GM21423 (cell line): ENCODE results near the gene SERTAD2.

Experiments used
- ATAC-seq: cut with Tn5 transposase; IDR thresholded peaks from one replicate; pipeline ENCODE4 v1.9.1; 2021; ENCODE audit warnings: mild to moderate bottlenecking, moderate library complexity; ENCODE audit not compliant: unreplicated experiment

SERTAD2 gene

DNA sequence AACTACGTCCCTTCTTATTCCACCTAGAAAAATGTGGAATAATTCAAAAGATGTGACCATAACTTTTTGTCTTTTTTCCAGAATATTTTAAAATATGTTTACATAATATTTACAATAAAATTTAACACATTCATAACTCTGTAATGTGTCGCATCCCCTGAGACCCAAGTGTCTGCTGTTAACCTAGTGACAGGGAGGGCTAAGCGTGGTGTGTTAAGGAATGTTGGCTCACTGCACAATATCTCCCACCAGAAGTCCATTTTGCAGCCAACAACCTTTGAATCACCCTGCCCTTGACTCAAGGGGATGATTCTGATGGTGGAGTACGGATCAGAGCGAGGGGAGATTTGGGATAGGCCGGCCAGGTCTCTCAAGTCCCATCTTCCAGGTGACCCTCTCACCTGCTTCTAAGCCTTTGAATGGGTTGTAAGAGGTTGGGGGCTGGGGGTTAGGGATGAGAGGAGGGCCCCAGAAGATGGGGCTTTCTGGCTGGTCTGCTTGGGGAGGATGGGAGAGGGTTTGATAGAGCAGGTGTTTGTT lies 43.3 kb downstream of the SERTAD2 start:
- no peak for ATAC-seq

DNA sequence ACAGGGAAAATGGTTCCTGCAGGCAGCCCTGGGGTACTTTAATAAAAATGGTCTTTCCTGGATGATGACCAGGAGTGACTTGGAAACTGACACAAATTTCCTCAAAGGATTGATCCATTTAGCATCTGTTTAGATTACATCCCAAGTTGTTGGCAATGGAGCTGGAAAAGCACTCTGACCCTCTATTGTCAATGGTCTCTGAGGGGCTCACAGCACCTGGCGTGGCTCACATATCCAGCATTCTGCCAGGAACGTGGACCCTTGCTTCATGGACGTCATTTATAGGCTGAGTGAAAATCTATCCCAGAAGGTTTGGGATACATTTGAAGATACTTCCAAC lies 43.8 kb downstream of the SERTAD2 start:
- no peak for ATAC-seq

DNA sequence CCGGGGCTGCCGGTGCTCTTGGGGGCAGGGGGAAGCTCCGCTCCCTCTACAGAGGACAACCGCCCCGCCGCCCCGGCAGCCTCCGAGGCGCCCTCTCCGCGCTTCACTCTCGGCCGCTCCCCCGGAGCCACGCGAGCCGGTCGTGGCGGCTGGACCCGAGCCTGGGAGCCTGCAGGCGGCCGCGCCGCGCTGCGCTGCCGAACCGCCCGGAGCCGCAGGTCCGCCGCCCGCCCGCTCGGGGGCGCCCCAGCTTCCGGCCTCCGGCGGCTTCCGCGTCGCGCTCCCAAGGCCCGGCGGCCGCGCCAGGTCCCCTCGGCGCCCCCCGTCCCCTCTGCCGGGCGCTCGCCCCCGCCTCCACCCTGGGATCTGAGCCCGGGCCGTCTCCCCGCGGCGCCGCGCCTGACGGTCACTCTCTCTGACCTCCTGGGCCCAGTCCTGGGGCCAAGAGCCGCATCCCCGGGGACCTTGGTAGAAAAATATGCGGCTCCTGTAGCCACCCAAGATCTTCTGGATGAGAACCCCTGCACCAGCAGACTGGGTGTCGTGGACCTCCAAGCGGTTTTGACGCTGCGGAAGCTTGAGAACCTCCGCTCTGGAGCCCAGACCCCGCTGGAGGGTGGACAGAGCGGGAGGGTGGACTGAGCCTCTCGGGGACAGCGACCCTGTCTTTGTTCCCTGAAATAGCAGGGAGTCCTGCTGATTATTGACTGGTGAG lies 44.3 kb downstream of the SERTAD2 start:
- ATAC-seq, result peak; percentile 36

DNA sequence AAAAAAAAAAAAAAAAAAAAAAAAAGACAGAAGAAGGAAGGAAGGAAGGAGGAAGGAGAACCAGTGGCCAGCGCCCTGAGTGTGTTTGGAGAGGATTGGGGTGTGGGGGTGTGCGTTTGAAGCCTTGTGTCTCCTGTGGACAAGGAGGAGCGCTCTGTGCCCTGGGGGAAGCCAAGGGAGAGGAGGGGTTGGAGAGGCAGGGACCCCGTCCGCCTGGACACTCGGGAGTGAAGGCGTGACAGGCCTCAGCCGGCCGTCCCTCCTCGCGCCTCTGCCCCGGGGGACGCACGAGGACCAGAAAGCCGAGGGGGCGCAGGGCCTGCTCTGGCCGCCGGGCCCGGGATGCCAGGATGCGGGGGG lies 44.9 kb downstream of the SERTAD2 start:
- ATAC-seq, result peak; percentile 2

DNA sequence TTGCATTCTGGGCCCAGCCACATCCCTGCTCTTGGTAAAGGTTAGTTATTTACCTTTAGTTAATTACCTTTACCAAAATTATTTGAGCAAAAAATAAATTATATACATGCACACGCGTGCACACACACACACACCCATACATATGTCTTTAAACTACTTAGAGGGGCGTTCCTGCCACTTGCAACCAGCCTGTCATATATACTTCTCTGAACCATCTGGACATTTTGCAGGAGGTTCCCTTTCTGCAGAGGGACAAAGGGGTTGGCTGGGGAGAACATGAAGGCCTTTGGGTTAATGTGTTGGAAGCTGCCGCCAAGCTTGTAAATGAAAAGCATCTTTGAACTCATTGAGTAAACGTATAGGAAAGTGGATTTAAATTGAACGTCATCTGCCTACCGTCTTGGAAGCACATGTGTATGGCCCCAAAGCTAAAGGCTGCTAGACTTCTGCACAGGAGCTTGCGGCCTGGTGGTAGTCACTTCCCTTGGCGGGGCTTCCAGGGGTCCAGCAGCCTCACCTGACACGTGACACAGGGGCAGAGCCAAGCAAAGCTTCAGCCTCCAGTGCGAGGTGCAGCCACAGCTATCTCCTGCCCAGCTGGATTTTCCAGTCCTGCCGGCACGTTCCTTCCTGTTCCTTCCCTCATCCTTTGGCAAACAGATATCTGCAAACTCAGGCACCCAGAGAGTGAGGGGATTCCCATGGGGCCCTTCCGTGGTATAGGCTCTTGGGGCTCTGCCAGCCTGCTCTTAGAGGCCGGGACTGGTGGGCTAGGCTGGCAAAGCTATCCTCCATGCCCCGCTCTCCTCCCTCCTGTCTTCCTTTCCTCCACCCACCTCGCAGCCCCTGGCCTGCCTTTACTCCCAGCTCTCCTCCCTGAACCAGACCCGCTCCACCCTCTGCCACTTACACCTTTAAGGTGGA lies 46.1 kb downstream of the SERTAD2 start:
- ATAC-seq, result no peak

DNA sequence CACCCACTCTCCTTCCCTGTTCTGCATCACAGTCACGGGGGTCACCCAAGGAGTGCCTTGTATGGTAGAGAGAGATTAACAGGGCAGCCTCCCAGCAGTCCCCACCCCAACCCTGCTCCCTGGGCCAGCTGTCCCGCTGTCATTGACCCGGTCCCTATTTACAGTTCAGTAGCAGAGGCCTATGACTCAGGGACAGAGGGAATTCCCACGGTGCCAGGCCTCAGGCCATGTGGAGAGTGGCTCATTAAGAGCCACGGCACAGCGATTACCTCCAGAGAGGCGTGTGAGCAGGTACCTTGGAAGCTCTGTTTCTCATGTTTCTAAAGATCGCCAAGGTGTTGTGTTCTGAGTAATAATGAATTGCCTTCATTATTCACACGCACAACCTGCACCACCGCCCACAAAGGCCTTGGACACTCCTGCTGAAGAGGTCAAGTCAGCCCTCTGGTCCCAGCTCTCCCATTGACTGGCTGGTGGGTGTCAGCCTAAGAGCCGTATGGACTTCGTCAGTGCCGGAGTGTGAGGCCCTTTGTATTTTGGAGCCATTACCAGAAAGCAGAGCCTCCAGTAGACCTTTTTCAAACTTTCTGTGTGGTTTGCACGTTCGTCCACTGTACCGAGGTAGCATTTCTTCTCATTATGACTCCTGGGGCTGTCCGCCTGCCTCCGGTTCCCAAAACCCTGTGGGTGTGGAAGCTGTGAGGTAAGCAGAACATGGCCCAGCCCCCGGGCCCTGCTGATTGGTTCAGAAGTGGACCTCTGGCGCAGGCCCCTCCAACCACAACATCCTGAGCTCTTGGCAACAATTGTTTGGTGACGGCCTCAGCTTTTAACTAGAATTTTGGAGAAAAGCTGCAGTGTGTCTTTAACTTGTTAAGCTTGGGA lies 47.0 kb downstream of the SERTAD2 start:
- peak; percentile 83 for ATAC-seq

DNA sequence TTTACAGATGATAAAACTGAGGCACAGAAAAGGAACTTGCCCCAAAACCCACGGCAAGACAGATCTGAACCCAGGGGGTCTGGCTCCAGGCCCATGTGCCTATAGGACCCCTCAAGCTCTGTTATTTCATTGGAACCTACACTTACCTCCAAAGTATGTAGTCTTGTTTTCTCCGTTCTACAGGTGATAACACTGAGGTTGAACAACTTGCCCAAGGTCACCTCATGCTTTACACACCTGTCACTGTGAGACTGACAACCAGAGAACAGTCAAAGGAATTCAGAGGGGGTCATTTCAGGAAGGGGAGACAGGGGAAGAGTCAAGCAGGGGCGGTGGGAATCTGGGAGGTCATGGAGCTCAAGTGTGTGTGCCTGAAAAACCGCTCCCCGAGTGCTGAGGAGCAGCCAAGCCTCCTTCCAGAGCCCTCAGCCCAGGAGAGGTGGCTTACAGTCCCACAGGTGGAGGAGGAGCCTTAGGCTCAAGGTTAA lies 47.7 kb downstream of the SERTAD2 start:
- ATAC-seq, result no peak

DNA sequence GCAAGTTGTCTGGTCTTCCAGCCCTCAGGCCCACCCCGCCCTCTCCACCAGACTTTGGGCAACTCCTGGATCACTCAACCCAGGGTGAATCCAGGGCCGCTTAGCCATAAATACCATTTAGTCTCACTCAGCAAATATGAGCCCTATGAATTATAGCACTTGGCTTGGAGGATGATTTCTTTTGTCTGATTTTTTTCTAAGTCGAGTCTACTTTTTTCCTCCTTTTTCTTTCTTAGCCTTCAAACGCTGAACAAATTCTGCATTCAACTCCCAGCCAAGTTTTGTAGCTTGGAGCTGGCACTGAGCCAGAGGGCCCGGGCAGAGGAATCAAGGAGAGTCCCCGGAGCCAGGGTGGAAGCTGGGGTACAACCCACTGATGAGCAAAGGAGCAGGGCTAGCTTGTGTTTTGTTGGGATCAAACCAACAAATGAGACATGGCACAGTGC lies 48.7 kb downstream of the SERTAD2 start:
- ATAC-seq, result no peak

DNA sequence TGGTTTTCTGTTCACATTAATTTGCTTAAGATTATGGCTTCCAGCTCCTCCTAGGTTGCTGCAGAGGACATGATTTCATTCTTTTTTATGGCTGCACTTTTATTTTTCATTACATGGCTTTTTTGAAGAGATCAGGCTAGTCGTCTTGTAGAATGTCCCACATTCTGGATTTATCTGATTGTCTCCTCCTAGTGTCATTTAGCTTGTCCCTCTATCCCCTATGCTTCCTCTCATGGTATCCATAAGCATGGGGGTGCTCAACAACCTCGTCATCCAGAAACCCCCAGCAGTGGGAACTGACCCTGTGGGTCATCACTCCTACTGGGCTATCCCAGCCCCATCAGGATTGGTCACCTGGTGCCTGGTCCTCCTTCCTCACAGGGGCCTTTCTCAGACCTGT lies 49.6 kb downstream of the SERTAD2 start:
- ATAC-seq, result no peak

DNA sequence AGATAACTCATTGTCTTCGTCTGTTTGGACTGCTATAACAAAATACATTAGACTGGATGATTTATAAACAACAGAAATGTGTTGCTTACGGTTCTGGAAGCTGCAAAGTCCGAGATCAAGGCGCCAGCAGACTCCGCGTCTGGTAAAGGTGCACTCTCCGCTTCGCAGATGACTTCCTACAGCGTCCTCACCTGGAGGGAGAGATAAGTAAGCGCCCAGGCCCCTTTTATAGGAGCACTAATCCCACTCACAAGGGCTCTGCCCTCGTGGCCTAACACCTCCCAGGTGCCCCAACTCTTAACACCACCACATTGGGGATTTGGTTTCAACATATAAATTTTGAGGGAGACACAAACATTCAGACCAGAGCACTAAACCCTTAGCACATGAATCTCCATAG lies 51.3 kb downstream of the SERTAD2 start:
- no peak for ATAC-seq

DNA sequence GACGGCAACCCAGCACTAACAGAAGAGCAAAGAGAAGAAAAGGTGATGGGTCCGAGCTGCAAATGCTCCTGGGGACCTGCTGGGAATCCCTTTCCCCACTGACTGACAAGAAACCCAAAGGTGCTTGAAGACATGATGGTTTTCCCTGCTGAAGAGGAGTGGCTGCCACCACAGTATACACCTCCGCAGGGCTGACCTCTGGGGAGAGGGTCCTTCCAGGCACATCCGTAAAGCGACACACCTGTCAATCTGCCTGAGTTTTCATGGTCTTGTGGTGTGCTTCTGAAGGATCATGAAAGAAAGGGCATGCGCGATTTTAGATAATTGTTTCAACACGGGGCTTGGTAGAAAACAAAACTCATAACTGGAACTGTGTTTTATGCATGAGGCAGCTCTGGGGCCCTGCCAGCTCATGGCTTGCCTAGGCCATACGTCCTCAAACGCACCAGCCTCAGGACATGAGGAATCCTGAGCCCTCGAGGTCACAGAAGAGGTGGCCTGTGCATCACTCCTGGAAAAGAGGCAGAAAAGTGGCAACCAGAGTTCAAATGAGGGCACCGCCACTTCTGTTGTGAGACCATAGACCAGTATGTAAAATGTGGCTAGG lies 51.8 kb downstream of the SERTAD2 start:
- ATAC-seq, result no peak

DNA sequence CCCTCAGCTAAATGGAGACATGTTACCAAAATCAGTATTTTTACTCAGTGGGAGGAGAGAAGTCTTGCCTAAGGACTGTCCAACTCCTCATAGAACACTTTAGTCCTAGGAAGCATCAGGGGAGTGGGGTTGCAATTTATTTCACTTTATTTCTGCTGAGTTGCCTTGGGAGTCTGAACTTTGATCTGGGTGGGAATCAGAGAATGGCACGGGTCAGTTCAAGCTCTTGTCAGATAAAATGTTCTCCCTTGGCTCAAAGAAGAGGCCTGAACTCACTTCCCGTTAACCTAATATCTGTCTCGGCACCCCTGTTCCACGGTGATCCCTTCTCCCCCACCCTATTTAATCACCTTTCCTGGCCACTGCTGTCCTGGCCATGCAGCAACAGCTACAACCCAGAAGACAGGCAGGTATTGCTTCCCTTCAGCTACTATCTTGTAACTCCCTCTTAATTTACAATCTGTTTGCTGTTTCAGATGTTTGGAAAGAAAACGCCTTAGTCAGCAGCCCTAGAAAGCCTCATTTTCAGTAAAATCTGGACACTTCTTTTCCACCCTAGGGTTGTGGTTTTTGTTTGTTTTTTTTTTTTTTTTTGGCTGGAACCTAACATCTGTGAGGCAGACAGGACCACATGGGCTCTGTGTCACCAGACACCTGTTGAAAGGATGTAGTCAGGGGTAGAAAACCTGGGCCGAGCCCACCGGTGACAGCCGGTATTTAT lies 52.5 kb downstream of the SERTAD2 start:
- ATAC-seq, result no peak

DNA sequence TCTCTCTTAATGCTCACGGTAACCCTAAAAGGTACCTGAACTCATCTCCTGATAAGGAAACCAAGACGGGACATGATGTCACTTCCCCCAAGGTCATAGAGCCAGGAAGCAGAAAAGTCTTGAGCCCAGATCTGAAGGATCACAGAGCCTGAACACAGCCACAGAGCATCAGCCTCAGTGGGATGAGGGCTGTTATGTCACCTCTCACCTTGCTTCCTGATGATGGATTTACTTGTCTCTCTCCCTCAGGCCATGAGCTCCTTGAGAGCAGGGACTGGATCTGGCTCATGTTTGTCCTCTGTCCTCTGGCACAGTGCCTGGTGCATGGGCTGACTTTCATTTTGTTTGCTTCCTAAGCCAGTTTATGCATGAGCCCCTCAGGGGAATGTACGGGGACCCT lies 54.2 kb downstream of the SERTAD2 start:
- no peak for ATAC-seq

DNA sequence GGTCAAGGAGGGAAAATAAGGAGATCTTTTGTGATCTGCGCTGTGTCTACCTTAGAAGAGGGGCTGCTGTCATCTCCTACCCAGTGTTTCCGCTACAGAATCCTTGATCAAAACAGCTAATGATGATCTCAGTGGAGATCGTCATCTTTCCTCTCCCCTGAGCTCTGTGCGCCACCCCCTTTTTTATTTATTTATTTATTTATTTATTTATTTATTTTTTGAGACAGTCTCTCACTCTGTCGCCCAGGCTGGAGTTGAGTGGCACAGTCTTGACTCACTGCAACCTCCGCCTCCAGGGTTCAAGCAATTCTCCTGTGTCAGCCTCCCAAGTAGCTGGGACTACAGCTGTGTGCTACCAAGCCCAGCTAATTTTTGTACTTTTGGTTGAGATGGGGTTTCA lies 55.5 kb downstream of the SERTAD2 start:
- ATAC-seq, result no peak

DNA sequence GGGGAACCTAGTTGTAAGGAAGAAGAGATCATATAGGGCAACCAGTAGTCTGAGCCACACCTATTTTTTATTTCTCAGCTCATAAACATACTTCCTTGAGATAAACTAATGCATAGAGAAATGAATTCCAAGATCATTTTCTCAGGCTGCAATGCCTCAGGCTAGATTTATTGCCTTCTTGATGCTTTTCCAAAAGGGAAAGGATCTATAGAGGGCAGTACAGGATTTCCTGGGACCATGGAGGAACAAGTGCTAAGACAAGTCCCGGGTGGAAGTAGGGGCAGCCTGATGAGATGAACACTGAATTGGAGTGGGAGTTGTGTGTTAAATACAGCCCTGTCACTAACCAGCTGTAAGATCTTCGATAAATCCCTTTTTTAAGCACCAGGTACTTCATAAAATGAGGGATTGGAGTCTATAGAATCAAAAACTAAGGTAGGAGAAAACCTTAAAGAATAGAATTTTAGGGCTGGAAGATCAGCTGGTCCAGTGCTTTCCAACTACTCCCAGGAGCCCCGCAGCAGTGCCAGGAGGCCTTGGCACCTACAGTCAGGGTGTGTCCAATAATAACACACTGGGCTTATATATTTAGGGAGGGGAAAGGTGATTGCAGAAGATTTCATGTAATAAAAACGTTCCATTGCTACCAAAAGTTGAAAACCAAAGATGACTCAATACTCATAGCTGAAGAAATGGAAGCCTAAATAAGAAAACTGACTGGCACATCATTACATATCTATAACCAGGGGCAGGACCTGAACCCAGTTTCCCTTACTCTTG lies 58.1 kb downstream of the SERTAD2 start:
- no peak for ATAC-seq

DNA sequence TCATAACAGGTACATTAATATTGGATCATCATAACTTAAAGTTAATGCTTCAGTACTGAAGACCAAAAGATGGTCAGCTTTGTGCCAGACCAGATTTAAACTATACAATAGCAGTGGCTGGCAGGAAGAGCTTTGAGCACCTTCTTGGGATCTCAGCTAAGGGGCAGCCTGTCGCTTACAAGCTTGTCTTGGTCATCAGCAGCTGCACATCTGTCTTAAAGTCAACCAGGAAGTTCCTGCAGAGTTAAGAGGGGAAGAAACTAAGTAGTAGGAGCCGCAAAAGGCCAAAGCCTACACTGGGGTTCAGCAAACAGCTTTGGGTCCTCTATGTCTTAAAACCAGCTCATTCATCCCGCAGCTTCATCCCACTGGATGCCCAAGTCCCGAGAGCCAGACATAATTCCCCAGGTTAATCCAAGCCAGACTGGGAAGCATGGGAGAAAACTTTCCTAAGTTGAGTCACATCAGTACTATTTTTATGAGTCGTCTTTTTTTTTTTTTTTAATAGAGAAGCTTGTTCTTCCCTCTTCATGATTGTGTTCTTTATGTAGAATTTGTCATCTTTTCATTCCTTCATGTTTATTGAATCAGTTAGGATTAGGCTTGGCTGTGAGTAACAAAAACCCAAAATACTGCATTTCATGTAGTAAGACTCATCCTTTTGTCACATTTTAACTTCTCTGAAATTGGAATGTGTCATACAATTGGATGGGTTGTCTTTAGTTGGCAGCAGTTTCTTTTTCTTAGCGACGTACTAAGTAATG lies 59.3 kb downstream of the SERTAD2 start:
- ATAC-seq, result no peak

DNA sequence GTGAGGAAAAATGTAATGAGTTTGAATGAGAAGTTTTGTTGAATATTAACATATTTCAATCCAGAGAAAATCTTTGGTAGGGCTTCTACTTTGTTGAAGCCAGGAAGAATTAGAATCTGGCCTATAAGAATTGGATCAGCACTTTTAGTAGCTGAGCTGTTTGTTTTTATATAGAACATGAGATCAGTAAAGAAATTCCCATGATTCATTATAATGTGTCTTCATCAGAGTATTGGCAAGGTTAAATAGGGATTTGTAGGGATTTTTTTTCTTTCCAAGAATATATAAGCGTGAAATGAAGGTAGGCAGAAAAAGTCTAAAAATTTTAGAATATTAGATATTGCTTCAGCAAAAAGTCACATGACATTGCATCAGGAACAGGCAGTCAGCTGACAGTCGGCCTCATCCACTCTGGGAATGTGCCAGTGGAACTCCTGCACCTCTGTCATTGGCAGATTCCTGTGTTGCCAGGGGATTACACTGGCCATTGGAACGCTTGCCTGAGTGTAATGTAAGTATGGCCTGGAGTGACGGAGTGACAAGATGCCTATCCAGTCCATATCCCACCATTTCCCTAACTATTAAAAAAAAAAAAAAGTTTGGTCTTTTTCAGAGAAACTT lies 60.6 kb downstream of the SERTAD2 start:
- no peak for ATAC-seq

DNA sequence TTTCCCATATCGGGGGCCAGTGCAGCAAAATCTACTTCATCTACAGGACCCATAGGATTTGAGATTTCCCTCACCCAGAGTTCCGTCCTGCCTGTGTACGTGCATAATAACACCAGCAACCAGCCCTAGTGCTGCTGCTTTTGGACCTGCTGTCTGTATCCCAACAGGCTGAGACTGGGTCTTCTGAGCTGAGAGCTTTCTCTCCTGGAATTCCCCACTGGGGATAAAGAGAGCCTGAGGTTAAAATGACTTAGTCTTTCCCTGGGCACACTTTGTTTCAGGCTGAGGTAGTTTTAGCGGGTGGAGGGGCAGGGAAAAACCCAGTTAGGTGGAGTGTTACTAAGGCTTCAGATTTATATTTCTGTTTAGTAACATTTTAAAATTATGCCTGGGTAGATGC lies 62.5 kb downstream of the SERTAD2 start:
- ATAC-seq, result no peak
